PC-3 (cell line): ENCODE data around the gene ANK3.

Source experiments
- CTCF ChIP-seq: fragments of 300-600 bp; sonication (generic); conservative IDR thresholded peaks from 2 replicates; pipeline ENCODE4 v1.5.1; 2017; ENCODE audit warnings: antibody characterized with exemption, low read depth, mild to moderate bottlenecking, low read length
- EZH2 ChIP-seq: fragments of 300-600 bp; sonication (generic); IDR thresholded peaks from one replicate; pipeline ENCODE4 v1.6.1; 2017; ENCODE audit warnings: antibody characterized with exemption, mild to moderate bottlenecking, low read length; ENCODE audit not compliant: unreplicated experiment

GRCh38 chr10:60260321-60260720 lies 129.4 kb downstream of the ANK3 start:
- TF ChIP-seq CTCF (no peak), EZH2 (no peak)
